RWPE1 (cell line): ENCODE measurements around the gene KARS1.

ENCODE experiments used
- CTCF ChIA-PET: fragments of 350-600 bp; sonication (Branson Sonifier 250); formaldehyde crosslinking; extraction: SDS; loops from one replicate; lab custom pipeline; 2021; lab: Yijun Ruan, JAX
- POLR2A ChIA-PET: fragments of 400-600 bp; formaldehyde crosslinking; extraction: SDS; loops from one replicate; lab custom pipeline; 2020; ENCODE audit warnings: antibody characterized with exemption; ENCODE audit not compliant: low non-redundant PET; lab: Yijun Ruan, JAX
- DNase-seq: peaks from one replicate; pipeline ENCODE4 v3.0.0; 2012; ENCODE audit warnings: low spot score
- H3K27ac ChIP-seq: fragments of 450-650 bp; 2 replicates; pipeline ENCODE4 v1.5.1; 2017
- CTCF ChIP-seq: fragments of 450-650 bp; conservative IDR thresholded peaks from 2 replicates; pipeline ENCODE4 v1.5.1; 2017; ENCODE audit warnings: low read depth, mild to moderate bottlenecking

KARS1 gene

GRCh38 chr16:75614066-75614897 is 33.2 kb downstream of the KARS1 start:
- H3K27ac ChIP-seq = peak overlapping the region; percentile 51; the same call in 1 of the 2 replicates
- peak; percentile 43 for DNase-seq
- no peak for TF ChIP-seq CTCF
- ChIA-PET POLR2A (no interaction called here), CTCF (interaction anchor here (1.0 kb wide), 1 partner anchor 82 kb away, joined by 3 read pairs; no protein-coding TSS in a partner anchor)

- ChIA-PET CTCF (interaction anchor here (0.6 to 0.7 kb wide), 2 partner anchors 89 to 372 kb away, joined by 3 read pairs; no protein-coding TSS in a partner anchor), POLR2A (no interaction called here)
- TF ChIP-seq CTCF = no peak
- DNase-seq = no peak
- no peak overlapping the region for H3K27ac ChIP-seq
Observed at GRCh38 chr16:75606507-75606906, 41.0 kb downstream of the KARS1 start.

- POLR2A ChIA-PET = no interaction called here
- H3K27ac ChIP-seq = no peak overlapping the region
- DNase-seq = no peak
- CTCF ChIA-PET = no interaction called here
- no peak for TF ChIP-seq CTCF
Observed at GRCh38 chr16:75603241-75603640, 44.2 kb downstream of the KARS1 start.

DNA sequence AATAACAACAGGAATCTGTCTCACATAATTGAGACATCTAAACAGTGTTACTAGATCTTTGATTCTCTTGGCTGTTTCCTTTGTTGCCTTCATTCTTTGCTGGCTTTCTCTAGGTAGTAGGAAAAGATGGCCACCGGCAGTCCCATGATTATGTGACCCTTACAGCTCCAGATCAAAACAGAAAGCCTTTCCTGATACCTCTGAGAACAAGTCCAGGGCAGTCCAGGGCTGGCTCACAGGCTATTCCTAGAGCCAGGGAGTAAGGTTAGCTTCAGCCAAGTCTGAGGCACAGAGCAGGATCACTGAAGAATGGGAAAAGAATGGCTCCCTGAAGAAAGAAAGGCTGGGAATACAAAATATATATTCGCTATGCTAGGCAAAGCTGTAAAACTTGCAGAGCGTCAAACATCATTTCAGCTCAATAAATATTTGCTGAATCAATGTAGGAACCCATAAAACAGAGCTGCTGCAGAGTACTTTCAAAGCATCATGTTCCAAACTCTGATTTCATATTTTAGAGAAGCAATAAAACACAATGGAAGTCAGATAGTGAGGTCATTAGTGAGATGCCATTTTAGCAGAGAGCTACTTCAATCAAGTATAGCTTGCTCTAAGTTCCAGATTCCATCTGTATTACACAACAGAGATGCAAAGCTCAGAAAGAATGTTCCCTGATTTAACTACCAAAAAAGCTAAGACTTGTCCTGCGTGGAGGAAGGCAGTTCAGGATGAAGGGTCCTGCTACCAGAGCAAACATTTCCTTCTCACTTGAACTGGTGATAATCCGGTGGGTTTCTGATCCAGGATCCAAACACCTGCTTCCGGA is 47.8 kb downstream of the KARS1 start:
- ChIA-PET CTCF (interaction anchor here (0.6 to 0.7 kb wide), 2 partner anchors 58 to 82 kb away, joined by 3 to 5 read pairs; no protein-coding TSS in a partner anchor), POLR2A (no interaction called here)
- no peak for TF ChIP-seq CTCF
- no peak overlapping the region for H3K27ac ChIP-seq
- no peak for DNase-seq

- ChIA-PET CTCF (interaction anchor here (0.7 kb wide), 1 partner anchor 21 kb away, joined by 3 read pairs; no protein-coding TSS in a partner anchor), POLR2A (no interaction called here)
- TF ChIP-seq CTCF = no peak
- no peak overlapping the region for H3K27ac ChIP-seq
- DNase-seq = peak; percentile 81
Observed at GRCh38 chr16:75593825-75594820, 53.3 kb downstream of the KARS1 start.
